HG03521 (cell line): ENCODE data around the gene ZNF724.
"Not testable (repeated sequence)": the region's sequence is repeated elsewhere in the genome, so short reads cannot be mapped to it uniquely, and the experiment has no call there.

ENCODE experiments used
- ATAC-seq: cut with Tn5 transposase; IDR thresholded peaks from one replicate; pipeline ENCODE4 v1.9.1; 2021; ENCODE audit warnings: mild to moderate bottlenecking, moderate library complexity; ENCODE audit not compliant: unreplicated experiment

ZNF724 gene

DNA sequence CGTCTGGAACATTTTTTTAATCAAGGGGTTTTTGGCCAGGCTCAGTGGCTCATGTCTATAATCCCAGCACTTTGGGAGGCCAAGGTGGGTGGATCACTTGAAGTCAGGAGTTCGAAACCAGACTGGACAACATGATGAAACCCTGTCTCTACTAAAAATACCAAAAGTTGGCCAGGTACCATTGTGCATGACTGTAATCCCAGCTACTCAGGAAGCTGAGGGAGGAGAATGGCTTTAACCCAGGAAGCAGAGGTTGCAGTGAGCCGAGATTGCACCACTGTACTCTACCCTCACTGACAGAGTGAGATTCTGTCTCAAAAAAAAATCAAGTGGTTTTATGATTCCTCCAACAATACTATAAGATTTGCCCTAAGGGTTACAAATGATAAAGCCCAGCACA is 3.1 kb upstream of the ZNF724 start:
- not testable (repeated sequence) for ATAC-seq

DNA sequence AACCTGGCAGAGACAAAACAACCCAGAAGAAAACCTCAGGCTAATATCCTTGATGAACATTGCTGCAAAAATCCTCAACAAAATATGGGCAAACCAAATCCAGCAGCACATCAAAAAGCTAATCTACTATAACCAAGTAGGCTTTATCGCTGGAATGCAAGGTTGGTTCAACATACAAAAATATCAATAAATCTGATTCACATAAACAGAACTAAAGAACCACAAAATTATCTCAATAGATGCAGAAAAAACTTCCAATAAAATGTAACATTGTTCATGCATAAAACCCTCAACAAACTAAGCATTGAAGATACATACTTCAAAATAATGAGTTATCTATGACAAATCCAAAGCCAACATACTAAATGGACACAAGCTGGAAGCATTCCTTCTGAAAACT is 8.8 kb downstream of the ZNF724 start:
- no peak for ATAC-seq

DNA sequence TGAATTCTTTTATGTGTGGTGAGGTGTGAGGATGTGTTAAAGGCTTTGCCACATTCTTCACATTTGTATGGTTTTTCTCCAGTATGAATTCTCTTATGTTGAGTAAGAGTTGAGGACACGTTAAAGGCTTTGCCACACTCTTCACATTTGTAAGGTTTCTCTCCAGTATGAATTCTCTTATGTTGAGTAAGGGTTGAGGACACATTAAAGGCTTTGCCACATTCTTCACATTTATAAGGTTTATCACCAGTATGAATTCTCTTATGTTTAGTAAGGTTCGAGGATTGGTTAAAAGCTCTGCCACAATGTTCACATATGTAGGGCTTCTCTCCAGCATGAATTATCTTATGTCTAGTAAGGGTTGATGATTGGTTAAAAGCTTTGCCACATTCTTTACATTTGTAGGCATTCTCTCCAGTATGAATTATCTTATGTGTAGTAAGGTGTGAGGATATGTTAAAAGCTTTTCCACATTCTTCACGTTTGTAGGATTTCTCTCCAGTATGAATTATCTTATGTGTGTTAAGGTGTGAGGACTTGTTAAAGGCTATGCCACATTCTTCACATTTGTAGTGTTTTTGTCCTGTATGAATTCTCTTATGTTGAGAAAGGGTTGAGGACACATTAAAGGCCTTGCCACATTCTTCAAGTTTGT is 27.1 kb downstream of the ZNF724 start:
- no peak for ATAC-seq

DNA sequence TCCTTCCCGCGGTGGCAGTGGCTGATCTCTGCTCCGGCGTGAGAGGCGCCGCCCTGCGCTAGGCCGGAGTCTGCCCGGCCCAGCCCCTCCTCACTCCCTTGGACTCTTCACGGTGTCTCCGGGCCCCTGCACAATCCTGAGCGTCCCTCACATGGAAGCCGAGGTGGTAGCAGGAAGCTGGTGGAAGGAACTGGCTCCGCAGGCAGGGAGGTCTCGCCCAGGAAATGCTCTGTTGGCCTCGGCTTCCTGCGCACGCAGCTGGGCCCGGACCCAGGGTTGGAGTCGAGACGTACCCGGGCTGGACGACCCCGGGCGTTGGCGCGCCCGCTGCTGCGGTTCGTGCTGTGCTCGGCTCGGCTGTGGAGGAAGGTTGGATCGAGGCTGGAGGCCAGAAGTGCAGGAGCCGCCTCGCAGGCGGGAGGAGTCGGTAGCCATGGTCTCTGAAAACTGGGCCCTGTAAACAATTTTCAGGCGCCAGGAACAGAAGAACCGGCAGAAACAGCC is 46.3 kb downstream of the ZNF724 start:
- ATAC-seq, result no peak

DNA sequence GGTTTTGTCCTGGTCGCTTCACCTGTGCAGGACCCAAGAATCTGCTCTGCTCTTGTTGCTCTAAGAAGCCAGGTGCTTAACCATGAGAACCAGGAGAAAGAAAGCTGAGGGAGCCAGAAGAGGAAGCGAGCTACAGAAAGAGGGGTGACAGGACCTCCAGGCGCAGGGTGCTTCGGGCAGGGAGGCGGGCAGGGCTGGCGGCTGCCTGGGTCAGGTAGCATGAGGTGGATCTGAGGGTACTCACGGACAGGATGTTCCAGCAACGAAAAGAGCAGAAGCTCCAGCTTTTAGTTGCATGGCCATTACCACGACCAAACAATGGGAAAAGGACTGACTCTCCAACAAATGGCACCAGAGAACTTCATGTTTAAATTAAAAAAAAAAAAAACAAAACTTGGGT is 59.9 kb downstream of the ZNF724 start:
- ATAC-seq, result no peak

DNA sequence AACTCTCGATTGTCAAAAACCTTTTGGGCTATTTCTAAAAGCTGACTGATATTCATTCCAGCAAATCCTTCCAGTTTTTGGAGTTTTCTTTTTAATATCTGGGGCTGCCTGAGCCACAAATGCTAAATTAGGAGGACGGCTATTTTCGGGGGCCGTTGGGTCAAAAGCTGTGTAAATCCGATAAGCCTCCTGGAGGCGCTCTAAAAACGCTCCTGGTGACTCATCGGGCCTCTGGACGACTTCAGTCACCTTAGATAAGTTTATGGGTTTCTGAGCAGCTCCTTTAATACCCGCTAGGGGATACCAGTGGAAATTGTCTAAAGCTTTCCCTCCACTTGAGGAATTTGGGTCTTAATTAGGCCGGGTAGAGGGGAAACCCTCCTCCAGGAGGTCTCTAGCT is 66.9 kb downstream of the ZNF724 start:
- ATAC-seq, result no peak
